ENCODE results near the gene BORCS8. TPM values are rescaled to one million over a fixed set of nuclear protein-coding genes. Genes with fewer than 3 reads are reported as not detected.

BORCS8 gene
- total and polyA plus RNA-seq, 2 donors (not counting 3 experiments of a cell fraction or from before 2014, with no cell fraction given), result 37.4 to 45.8 TPM

GRCh38 chr19:19236173-19236572 lies 44.2 kb upstream of the BORCS8 start:
- Histone ChIP-seq H3K9ac (replicated peaks; ENCODE audit: extremely low read depth, insufficient read depth, low read length) (no peak overlapping the region), H3K27ac (ENCODE audit: insufficient read depth, low read depth, low read length) (no peak overlapping the region), H3K9me1 (replicated peaks; ENCODE audit: control insufficient read depth, extremely low read depth, insufficient read depth, low read length) (no peaks in the 10 kb centered on the region), H3K36me3 (ENCODE audit: control insufficient read depth in 2 of 2, extremely low read depth in 1 of 2, insufficient read depth in 2 of 2, low read length in 2 of 2) (no peaks in the 10 kb centered on the region), H3K4me3 (replicated peaks in 1 of 3; ENCODE audit: insufficient read depth in 1 of 3, low read depth in 1 of 3, low read length in 3 of 3) (no peak overlapping the region), H3K4me1 (ENCODE audit: control insufficient read depth, extremely low read depth, insufficient read depth, low read length) (no peaks in the 10 kb centered on the region), H3K9me3 (replicated peaks; ENCODE audit: control insufficient read depth, insufficient read depth, low read length) (peaks cover 2% of the 10 kb centered on the region), H3K79me2 (ENCODE audit: control insufficient read depth, insufficient read depth, low read length) (no peaks in the 10 kb centered on the region), H2AFZ (ENCODE audit: low read depth, low read length) (no peak overlapping the region), H3K4me2 (ENCODE audit: insufficient read depth, low read length) (no peak overlapping the region), H3K27me3 (ENCODE audit: control insufficient read depth in 2 of 2, insufficient read depth in 2 of 2, low read length in 2 of 2) (no peaks in the 10 kb centered on the region), H4K20me1 (replicated peaks; ENCODE audit: control insufficient read depth, extremely low read depth, insufficient read depth, low read length) (no peaks in the 10 kb centered on the region)
- no peak for DNase-seq (ENCODE audit: low read depth, low spot score)
- FAIRE-seq, result no peak
- BruUV-seq (replicated peaks), result no TSS peak
- TF ChIP-seq EZH2 (IDR thresholded peaks at IDR 0.05; ENCODE audit: borderline replicate concordance, low read depth, low read length, severe bottlenecking) (no peak), JUN (IDR thresholded peaks at IDR 0.05; ENCODE audit: borderline replicate concordance, insufficient read depth, insufficient read length, low read depth) (no peak), GATA2 (IDR thresholded peaks at IDR 0.05; ENCODE audit: insufficient read depth, insufficient read length, low read depth, low read length) (no peak), MYC (IDR thresholded peaks at IDR 0.05; ENCODE audit: low read depth, low read length) (no peak), POLR2A (IDR thresholded peaks at IDR 0.05; ENCODE audit: low read depth, low read length) (no peak), FOS (IDR thresholded peaks at IDR 0.05; ENCODE audit: borderline replicate concordance, insufficient read depth, low read length) (no peak), POLR2AphosphoS5 (IDR thresholded peaks at IDR 0.05; ENCODE audit: insufficient read depth, low read depth, low read length) (no peak)
- TF ChIP-seq, protein P1, sequence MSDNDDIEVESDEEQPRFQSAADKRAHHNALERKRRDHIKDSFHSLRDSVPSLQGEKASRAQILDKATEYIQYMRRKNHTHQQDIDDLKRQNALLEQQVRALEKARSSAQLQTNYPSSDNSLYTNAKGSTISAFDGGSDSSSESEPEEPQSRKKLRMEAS (IDR thresholded peaks at IDR 0.05; ENCODE audit: insufficient read depth, insufficient read length), result no peak
- TF ChIP-seq, protein P2, sequence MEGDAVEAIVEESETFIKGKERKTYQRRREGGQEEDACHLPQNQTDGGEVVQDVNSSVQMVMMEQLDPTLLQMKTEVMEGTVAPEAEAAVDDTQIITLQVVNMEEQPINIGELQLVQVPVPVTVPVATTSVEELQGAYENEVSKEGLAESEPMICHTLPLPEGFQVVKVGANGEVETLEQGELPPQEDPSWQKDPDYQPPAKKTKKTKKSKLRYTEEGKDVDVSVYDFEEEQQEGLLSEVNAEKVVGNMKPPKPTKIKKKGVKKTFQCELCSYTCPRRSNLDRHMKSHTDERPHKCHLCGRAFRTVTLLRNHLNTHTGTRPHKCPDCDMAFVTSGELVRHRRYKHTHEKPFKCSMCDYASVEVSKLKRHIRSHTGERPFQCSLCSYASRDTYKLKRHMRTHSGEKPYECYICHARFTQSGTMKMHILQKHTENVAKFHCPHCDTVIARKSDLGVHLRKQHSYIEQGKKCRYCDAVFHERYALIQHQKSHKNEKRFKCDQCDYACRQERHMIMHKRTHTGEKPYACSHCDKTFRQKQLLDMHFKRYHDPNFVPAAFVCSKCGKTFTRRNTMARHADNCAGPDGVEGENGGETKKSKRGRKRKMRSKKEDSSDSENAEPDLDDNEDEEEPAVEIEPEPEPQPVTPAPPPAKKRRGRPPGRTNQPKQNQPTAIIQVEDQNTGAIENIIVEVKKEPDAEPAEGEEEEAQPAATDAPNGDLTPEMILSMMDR (IDR thresholded peaks at IDR 0.05; ENCODE audit: extremely low read depth in 1 of 2, insufficient read depth in 1 of 2, low read depth in 1 of 2, low read length in 2 of 2), result no peak
- intact Hi-C loops (cut with micrococcal nuclease), result no loop called here
- dilution Hi-C loops (cut with MboI; ENCODE audit: extremely low pct_ligation_motif_present, low sequenced_read_pairs), result no loop called here
- CTCF ChIA-PET, result no interaction called here
- POLR2A ChIA-PET, result no interaction called here
